ENCODE results near the gene GRID1.

The GRID1 gene

GRCh38 chr10:86263209-86263608 is 103.4 kb downstream of the GRID1 start:
- no peak for TF ChIP-seq CTCF (IDR thresholded peaks at IDR 0.05; ENCODE audit: low read depth, low read length)
- H3K4me3 ChIP-seq (replicated peaks in 1 of 2; ENCODE audit: low read depth in 2 of 2, low read length in 2 of 2) = no peak overlapping the region
- DNase-seq (ENCODE audit: low read depth in 2 of 2) = no peak

- no peak overlapping the region for H3K4me3 ChIP-seq (replicated peaks in 1 of 2; ENCODE audit: low read depth in 2 of 2, low read length in 2 of 2)
- DNase-seq (ENCODE audit: low read depth in 2 of 2) = no peak
- no peak for TF ChIP-seq CTCF (IDR thresholded peaks at IDR 0.05; ENCODE audit: low read depth, low read length)
Observed at GRCh38 chr10:86262688-86263181, 103.9 kb downstream of the GRID1 start.

GRCh38 chr10:86261941-86262687 is 104.5 kb downstream of the GRID1 start:
- DNase-seq (ENCODE audit: low read depth in 2 of 2) = no peak
- no peak for TF ChIP-seq CTCF (IDR thresholded peaks at IDR 0.05; ENCODE audit: low read depth, low read length)
- H3K4me3 ChIP-seq (replicated peaks in 1 of 2; ENCODE audit: low read depth in 2 of 2, low read length in 2 of 2) = no peak overlapping the region

GRCh38 chr10:86261470-86261869 is 105.1 kb downstream of the GRID1 start:
- no peak for DNase-seq (ENCODE audit: low read depth in 2 of 2)
- no peak for TF ChIP-seq CTCF (IDR thresholded peaks at IDR 0.05; ENCODE audit: low read depth, low read length)
- no peak overlapping the region for H3K4me3 ChIP-seq (replicated peaks in 1 of 2; ENCODE audit: low read depth in 2 of 2, low read length in 2 of 2)

GRCh38 chr10:86260564-86260963 is 106.0 kb downstream of the GRID1 start:
- no peak for DNase-seq (ENCODE audit: low read depth in 2 of 2)
- TF ChIP-seq CTCF (IDR thresholded peaks at IDR 0.05; ENCODE audit: low read depth, low read length) = no peak
- no peak overlapping the region for H3K4me3 ChIP-seq (replicated peaks in 1 of 2; ENCODE audit: low read depth in 2 of 2, low read length in 2 of 2)

- DNase-seq (ENCODE audit: low read depth in 2 of 2) = no peak
- H3K4me3 ChIP-seq (replicated peaks in 1 of 2; ENCODE audit: low read depth in 2 of 2, low read length in 2 of 2) = no peak overlapping the region
- TF ChIP-seq CTCF (IDR thresholded peaks at IDR 0.05; ENCODE audit: low read depth, low read length) = no peak
Observed at GRCh38 chr10:86259901-86260562, 106.6 kb downstream of the GRID1 start.
